ENCODE data around the gene RRBP1. TPM values are rescaled to one million over a fixed set of nuclear protein-coding genes. Genes with fewer than 3 reads are reported as not detected.

The RRBP1 gene
- total RNA-seq, 4 donors from 2014 or later: 76.5 to 162 (median 83.9) TPM

- H3K4me1 ChIP-seq: peaks cover 0 to 39% (median 10%) of the 10 kb centered on the region in 4 donors
- peak overlapping the region; percentile 83 to 97 (median 93) for H3K27ac ChIP-seq
- H3K9me3 ChIP-seq: no peaks in the 10 kb centered on the region
- no peak for TF ChIP-seq CTCF (IDR thresholded peaks at IDR 0.05)
- no peak for TF ChIP-seq POLR2A (IDR thresholded peaks at IDR 0.05)
- TF ChIP-seq EP300 (IDR thresholded peaks at IDR 0.05): no peak
- H3K27me3 ChIP-seq: no peaks in the 10 kb centered on the region
- WGBS, 2 donors: 15 to 26% methylated on average over 17 to 27 of the region's 27 CpGs
- peak overlapping the region; percentile 72 to 94 (median 84) for H3K4me3 ChIP-seq
- H3K36me3 ChIP-seq: peaks cover 0 to 10% (median 0%) of the 10 kb centered on the region in 3 donors
- DNase-seq (ENCODE audit: low spot score in 2 of 2): peak in 1 of 2 donors; percentile 69
Observed at GRCh38 chr20:17679941-17680835, 1.9 kb downstream of the RRBP1 start.

- no peak for DNase-seq (ENCODE audit: low spot score in 2 of 2)
- TF ChIP-seq CTCF (IDR thresholded peaks at IDR 0.05): no peak
- WGBS, 2 donors: 80 to 87% methylated on average over 3 of the region's 3 CpGs
- no peaks in the 10 kb centered on the region for H3K9me3 ChIP-seq
- no peaks in the 10 kb centered on the region for H3K27me3 ChIP-seq
- H3K4me3 ChIP-seq: no peak overlapping the region
- H3K4me1 ChIP-seq: peaks cover 0 to 52% (median 10%) of the 10 kb centered on the region in 4 donors
- peaks cover 0 to 10% (median 0%) of the 10 kb centered on the region in 3 donors for H3K36me3 ChIP-seq
- peak overlapping the region in 3 of 4 donors; percentile 92 to 97 (median 94) for H3K27ac ChIP-seq
Observed at GRCh38 chr20:17678886-17679285, 3.2 kb downstream of the RRBP1 start.

GRCh38 chr20:17678295-17678694, 3.7 kb downstream of the RRBP1 start:
- Histone ChIP-seq H3K9me3 (no peaks in the 10 kb centered on the region), H3K36me3 (peaks cover 0 to 10% (median 0%) of the 10 kb centered on the region in 3 donors), H3K27me3 (no peaks in the 10 kb centered on the region), H3K4me1 (peaks cover 0 to 58% (median 10%) of the 10 kb centered on the region in 4 donors), H3K27ac (peak overlapping the region in 1 of 4 donors; percentile 94), H3K4me3 (no peak overlapping the region)
- DNase-seq (ENCODE audit: low spot score in 2 of 2): no peak
- 76 to 91% methylated on average over 2 of the region's 2 CpGs for WGBS, 2 donors
- no peak for TF ChIP-seq POLR2A (IDR thresholded peaks at IDR 0.05)
- no peak for TF ChIP-seq CTCF (IDR thresholded peaks at IDR 0.05)
- TF ChIP-seq EP300 (IDR thresholded peaks at IDR 0.05): no peak

GRCh38 chr20:17676942-17677341, 5.1 kb downstream of the RRBP1 start:
- Histone ChIP-seq H3K27me3 (no peaks in the 10 kb centered on the region), H3K9me3 (no peaks in the 10 kb centered on the region), H3K27ac (peak overlapping the region in 2 of 4 donors; percentile 14 to 18), H3K36me3 (peaks cover 0 to 10% (median 0%) of the 10 kb centered on the region in 3 donors), H3K4me3 (no peak overlapping the region), H3K4me1 (peaks cover 0 to 58% (median 10%) of the 10 kb centered on the region in 4 donors)
- 94 to 97% methylated on average over 2 of the region's 2 CpGs for whole genome bisulfite sequencing, 2 donors
- no peak for DNase-seq (ENCODE audit: low spot score in 2 of 2)
- TF ChIP-seq POLR2A (IDR thresholded peaks at IDR 0.05) (no peak), CTCF (IDR thresholded peaks at IDR 0.05) (no peak), EP300 (IDR thresholded peaks at IDR 0.05) (no peak)

GRCh38 chr20:17676378-17676759, 5.7 kb downstream of the RRBP1 start:
- Histone ChIP-seq H3K4me1 (peaks cover 0 to 62% (median 10%) of the 10 kb centered on the region in 4 donors), H3K27ac (peak overlapping the region in 2 of 4 donors; percentile 14 to 18), H3K27me3 (no peaks in the 10 kb centered on the region), H3K4me3 (no peak overlapping the region), H3K9me3 (no peaks in the 10 kb centered on the region), H3K36me3 (peaks cover 0 to 10% (median 0%) of the 10 kb centered on the region in 3 donors)
- TF ChIP-seq EP300 (IDR thresholded peaks at IDR 0.05): no peak
- 76 to 88% methylated on average over 2 to 4 of the region's 4 CpGs for WGBS, 2 donors
- DNase-seq (ENCODE audit: low spot score in 2 of 2): no peak
